ENCODE results near the gene GPRC5A. TPM values are rescaled to one million over a fixed set of nuclear protein-coding genes. Genes with fewer than 3 reads are reported as not detected.

The GPRC5A gene
- total RNA-seq, 1 experiment from 2014 or later, result not detected

- Histone ChIP-seq H3K9me3 (ENCODE audit: low read length) (no peaks in the 10 kb centered on the region), H3K27ac (ENCODE audit: low read length) (no peak overlapping the region), H3K4me2 (ENCODE audit: low read depth, low read length, poor library complexity, severe bottlenecking) (no peak overlapping the region), H3K4me3 (ENCODE audit: low read length) (no peak overlapping the region), H3K4me1 (ENCODE audit: low read length) (no peaks in the 10 kb centered on the region), H3K9ac (ENCODE audit: low read length) (no peak overlapping the region), H3K9me2 (replicated peaks; ENCODE audit: insufficient read depth, low read length) (no peaks in the 10 kb centered on the region), H4K20me1 (ENCODE audit: insufficient read depth, low read depth, low read length) (no peaks in the 10 kb centered on the region), H3K27me3 (ENCODE audit: low read length) (no peaks in the 10 kb centered on the region), H3K36me3 (ENCODE audit: insufficient read depth, low read length) (no peaks in the 10 kb centered on the region), H3K79me2 (ENCODE audit: low read length) (no peaks in the 10 kb centered on the region), H2AFZ (ENCODE audit: low read length) (no peak overlapping the region)
- no peak for DNase-seq
Observed at GRCh38 chr12:12901158-12901791, 9.9 kb downstream of the GPRC5A start.

- no peaks in the 10 kb centered on the region for H3K36me3 ChIP-seq (ENCODE audit: insufficient read depth, low read length)
- no peak overlapping the region for H2AFZ ChIP-seq (ENCODE audit: low read length)
- no peaks in the 10 kb centered on the region for H3K9me3 ChIP-seq (ENCODE audit: low read length)
- H3K27me3 ChIP-seq (ENCODE audit: low read length), result no peaks in the 10 kb centered on the region
- no peak overlapping the region for H3K4me3 ChIP-seq (ENCODE audit: low read length)
- no peak for DNase-seq
- H3K27ac ChIP-seq (ENCODE audit: low read length), result no peak overlapping the region
- H3K9me2 ChIP-seq (replicated peaks; ENCODE audit: insufficient read depth, low read length), result no peaks in the 10 kb centered on the region
- H3K4me2 ChIP-seq (ENCODE audit: low read depth, low read length, poor library complexity, severe bottlenecking), result no peak overlapping the region
- no peaks in the 10 kb centered on the region for H3K79me2 ChIP-seq (ENCODE audit: low read length)
- no peaks in the 10 kb centered on the region for H3K4me1 ChIP-seq (ENCODE audit: low read length)
- H4K20me1 ChIP-seq (ENCODE audit: insufficient read depth, low read depth, low read length), result no peaks in the 10 kb centered on the region
- H3K9ac ChIP-seq (ENCODE audit: low read length), result no peak overlapping the region
Observed at GRCh38 chr12:12902036-12902435, 10.7 kb downstream of the GPRC5A start.

- Histone ChIP-seq H3K9me3 (ENCODE audit: low read length) (no peaks in the 10 kb centered on the region), H4K20me1 (ENCODE audit: insufficient read depth, low read depth, low read length) (no peaks in the 10 kb centered on the region), H3K4me2 (ENCODE audit: low read depth, low read length, poor library complexity, severe bottlenecking) (no peak overlapping the region), H3K27ac (ENCODE audit: low read length) (no peak overlapping the region), H3K36me3 (ENCODE audit: insufficient read depth, low read length) (no peaks in the 10 kb centered on the region), H3K4me3 (ENCODE audit: low read length) (no peak overlapping the region), H3K9me2 (replicated peaks; ENCODE audit: insufficient read depth, low read length) (no peaks in the 10 kb centered on the region), H3K4me1 (ENCODE audit: low read length) (0 out of 2 replicates have a peak, but pooled peaks cover 1% of the 10 kb centered on the region), H3K27me3 (ENCODE audit: low read length) (no peaks in the 10 kb centered on the region), H2AFZ (ENCODE audit: low read length) (no peak overlapping the region), H3K9ac (ENCODE audit: low read length) (no peak overlapping the region), H3K79me2 (ENCODE audit: low read length) (no peaks in the 10 kb centered on the region)
- no peak for DNase-seq
Observed at GRCh38 chr12:12903642-12904609, 12.6 kb downstream of the GPRC5A start.

- H3K36me3 ChIP-seq (ENCODE audit: insufficient read depth, low read length), result no peaks in the 10 kb centered on the region
- H3K27me3 ChIP-seq (ENCODE audit: low read length), result no peaks in the 10 kb centered on the region
- H3K9ac ChIP-seq (ENCODE audit: low read length), result no peak overlapping the region
- no peaks in the 10 kb centered on the region for H3K79me2 ChIP-seq (ENCODE audit: low read length)
- H3K4me3 ChIP-seq (ENCODE audit: low read length), result no peak overlapping the region
- no peak overlapping the region for H3K27ac ChIP-seq (ENCODE audit: low read length)
- H3K4me1 ChIP-seq (ENCODE audit: low read length), result peaks cover 8% of the 10 kb centered on the region
- H4K20me1 ChIP-seq (ENCODE audit: insufficient read depth, low read depth, low read length), result no peaks in the 10 kb centered on the region
- no peak for DNase-seq
- no peaks in the 10 kb centered on the region for H3K9me2 ChIP-seq (replicated peaks; ENCODE audit: insufficient read depth, low read length)
- H2AFZ ChIP-seq (ENCODE audit: low read length), result no peak overlapping the region
- no peaks in the 10 kb centered on the region for H3K9me3 ChIP-seq (ENCODE audit: low read length)
- no peak overlapping the region for H3K4me2 ChIP-seq (ENCODE audit: low read depth, low read length, poor library complexity, severe bottlenecking)
Observed at GRCh38 chr12:12907552-12907951, 16.2 kb downstream of the GPRC5A start.

- Histone ChIP-seq H2AFZ (ENCODE audit: low read length) (no peak overlapping the region), H3K9me3 (ENCODE audit: low read length) (no peaks in the 10 kb centered on the region), H3K4me1 (ENCODE audit: low read length) (peaks cover 8% of the 10 kb centered on the region), H3K4me3 (ENCODE audit: low read length) (no peak overlapping the region), H3K36me3 (ENCODE audit: insufficient read depth, low read length) (no peaks in the 10 kb centered on the region), H3K9ac (ENCODE audit: low read length) (no peak overlapping the region), H3K79me2 (ENCODE audit: low read length) (no peaks in the 10 kb centered on the region), H3K9me2 (replicated peaks; ENCODE audit: insufficient read depth, low read length) (no peaks in the 10 kb centered on the region), H4K20me1 (ENCODE audit: insufficient read depth, low read depth, low read length) (no peaks in the 10 kb centered on the region), H3K4me2 (ENCODE audit: low read depth, low read length, poor library complexity, severe bottlenecking) (no peak overlapping the region), H3K27ac (ENCODE audit: low read length) (no peak overlapping the region), H3K27me3 (ENCODE audit: low read length) (no peaks in the 10 kb centered on the region)
- DNase-seq, result no peak
Observed at GRCh38 chr12:12908252-12908651, 16.9 kb downstream of the GPRC5A start.

- Histone ChIP-seq H3K27ac (ENCODE audit: low read length) (no peak overlapping the region), H3K4me3 (ENCODE audit: low read length) (no peak overlapping the region), H3K4me2 (ENCODE audit: low read depth, low read length, poor library complexity, severe bottlenecking) (no peak overlapping the region), H4K20me1 (ENCODE audit: insufficient read depth, low read depth, low read length) (no peaks in the 10 kb centered on the region), H3K36me3 (ENCODE audit: insufficient read depth, low read length) (no peaks in the 10 kb centered on the region), H3K9me2 (replicated peaks; ENCODE audit: insufficient read depth, low read length) (no peaks in the 10 kb centered on the region), H3K79me2 (ENCODE audit: low read length) (no peaks in the 10 kb centered on the region), H2AFZ (ENCODE audit: low read length) (no peak overlapping the region; the same call in 1 of the 2 replicates), H3K9me3 (ENCODE audit: low read length) (no peaks in the 10 kb centered on the region), H3K27me3 (ENCODE audit: low read length) (no peaks in the 10 kb centered on the region), H3K4me1 (ENCODE audit: low read length) (peaks cover 8% of the 10 kb centered on the region), H3K9ac (ENCODE audit: low read length) (no peak overlapping the region)
- no peak for DNase-seq
Observed at GRCh38 chr12:12908711-12909110, 17.3 kb downstream of the GPRC5A start.

GRCh38 chr12:12909228-12909994 is 18.0 kb downstream of the GPRC5A start:
- no peaks in the 10 kb centered on the region for H3K9me3 ChIP-seq (ENCODE audit: low read length)
- no peaks in the 10 kb centered on the region for H3K9me2 ChIP-seq (replicated peaks; ENCODE audit: insufficient read depth, low read length)
- no peaks in the 10 kb centered on the region for H4K20me1 ChIP-seq (ENCODE audit: insufficient read depth, low read depth, low read length)
- no peaks in the 10 kb centered on the region for H3K27me3 ChIP-seq (ENCODE audit: low read length)
- H3K79me2 ChIP-seq (ENCODE audit: low read length), result no peaks in the 10 kb centered on the region
- H3K36me3 ChIP-seq (ENCODE audit: insufficient read depth, low read length), result no peaks in the 10 kb centered on the region
- DNase-seq, result peak; percentile 51
- no peak overlapping the region for H3K4me2 ChIP-seq (ENCODE audit: low read depth, low read length, poor library complexity, severe bottlenecking)
- no peak overlapping the region for H3K9ac ChIP-seq (ENCODE audit: low read length)
- H3K4me1 ChIP-seq (ENCODE audit: low read length), result peaks cover 8% of the 10 kb centered on the region
- peak overlapping the region; percentile 18; the same call in 1 of the 2 replicates for H2AFZ ChIP-seq (ENCODE audit: low read length)
- no peak overlapping the region for H3K4me3 ChIP-seq (ENCODE audit: low read length)
- no peak overlapping the region for H3K27ac ChIP-seq (ENCODE audit: low read length)

- Histone ChIP-seq H3K9me3 (ENCODE audit: low read length) (no peaks in the 10 kb centered on the region), H2AFZ (ENCODE audit: low read length) (no peak overlapping the region; the same call in 1 of the 2 replicates), H4K20me1 (ENCODE audit: insufficient read depth, low read depth, low read length) (no peaks in the 10 kb centered on the region), H3K4me3 (ENCODE audit: low read length) (no peak overlapping the region), H3K27me3 (ENCODE audit: low read length) (no peaks in the 10 kb centered on the region), H3K79me2 (ENCODE audit: low read length) (no peaks in the 10 kb centered on the region), H3K9ac (ENCODE audit: low read length) (no peak overlapping the region), H3K4me2 (ENCODE audit: low read depth, low read length, poor library complexity, severe bottlenecking) (no peak overlapping the region), H3K36me3 (ENCODE audit: insufficient read depth, low read length) (no peaks in the 10 kb centered on the region), H3K9me2 (replicated peaks; ENCODE audit: insufficient read depth, low read length) (no peaks in the 10 kb centered on the region), H3K4me1 (ENCODE audit: low read length) (peaks cover 8% of the 10 kb centered on the region), H3K27ac (ENCODE audit: low read length) (no peak overlapping the region)
- DNase-seq, result no peak
Observed at GRCh38 chr12:12909995-12910420, 18.6 kb downstream of the GPRC5A start.
